ENCODE measurements around the gene ITSN1. TPM values are rescaled to one million over a fixed set of nuclear protein-coding genes. Genes with fewer than 3 reads are reported as not detected.

The ITSN1 gene
- total and polyA plus RNA-seq, 3 donors from 2014 or later, result 20.0 to 56.6 (median 48.4) TPM

- no peak for DNase-seq
- TF ChIP-seq, protein P1, sequence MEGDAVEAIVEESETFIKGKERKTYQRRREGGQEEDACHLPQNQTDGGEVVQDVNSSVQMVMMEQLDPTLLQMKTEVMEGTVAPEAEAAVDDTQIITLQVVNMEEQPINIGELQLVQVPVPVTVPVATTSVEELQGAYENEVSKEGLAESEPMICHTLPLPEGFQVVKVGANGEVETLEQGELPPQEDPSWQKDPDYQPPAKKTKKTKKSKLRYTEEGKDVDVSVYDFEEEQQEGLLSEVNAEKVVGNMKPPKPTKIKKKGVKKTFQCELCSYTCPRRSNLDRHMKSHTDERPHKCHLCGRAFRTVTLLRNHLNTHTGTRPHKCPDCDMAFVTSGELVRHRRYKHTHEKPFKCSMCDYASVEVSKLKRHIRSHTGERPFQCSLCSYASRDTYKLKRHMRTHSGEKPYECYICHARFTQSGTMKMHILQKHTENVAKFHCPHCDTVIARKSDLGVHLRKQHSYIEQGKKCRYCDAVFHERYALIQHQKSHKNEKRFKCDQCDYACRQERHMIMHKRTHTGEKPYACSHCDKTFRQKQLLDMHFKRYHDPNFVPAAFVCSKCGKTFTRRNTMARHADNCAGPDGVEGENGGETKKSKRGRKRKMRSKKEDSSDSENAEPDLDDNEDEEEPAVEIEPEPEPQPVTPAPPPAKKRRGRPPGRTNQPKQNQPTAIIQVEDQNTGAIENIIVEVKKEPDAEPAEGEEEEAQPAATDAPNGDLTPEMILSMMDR (IDR thresholded peaks at IDR 0.05), result no peak
- no peak for TF ChIP-seq POLR2A (IDR thresholded peaks at IDR 0.05)
- WGBS, 2 donors, result 93 to 98% methylated on average over 1 of the region's 1 CpG
- H3K36me3 ChIP-seq (ENCODE audit: low read depth, missing control alignments), result no peaks in the 10 kb centered on the region
- H3K9me3 ChIP-seq, result no peaks in the 10 kb centered on the region
- intact Hi-C loops (cut with DNase I; ENCODE audit: low total_unique reads), result no loop called here
- no peak overlapping the region for H3K27ac ChIP-seq
- no peaks in the 10 kb centered on the region for H3K27me3 ChIP-seq
- H3K4me1 ChIP-seq, result no peaks in the 10 kb centered on the region
- no peak overlapping the region for H3K4me3 ChIP-seq
These were observed 124.9 kb downstream of the ITSN1 start for GRCh38 chr21:33767236-33767635.

DNA sequence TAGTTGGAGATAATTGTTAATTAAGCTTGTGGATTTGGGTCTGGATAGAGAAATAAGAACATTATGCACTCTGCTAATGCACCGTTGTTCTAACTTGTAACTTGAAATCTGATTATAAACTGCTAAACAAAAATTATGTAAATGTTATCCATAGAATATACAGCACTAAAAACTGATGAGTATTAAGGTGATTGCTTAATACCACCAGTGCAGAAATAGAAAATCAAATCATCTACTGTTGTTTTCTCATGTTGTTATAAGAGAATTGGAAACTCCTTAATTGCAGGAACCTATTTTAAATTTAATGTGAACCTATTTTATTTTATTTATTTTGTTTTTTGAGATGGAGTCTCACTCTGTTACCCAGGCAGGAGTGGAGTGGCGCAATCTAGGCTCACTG lies 125.7 kb downstream of the ITSN1 start:
- no peaks in the 10 kb centered on the region for H3K36me3 ChIP-seq (ENCODE audit: low read depth, missing control alignments)
- H3K27me3 ChIP-seq, result no peaks in the 10 kb centered on the region
- DNase-seq, result no peak
- TF ChIP-seq, protein P1 (IDR thresholded peaks at IDR 0.05), result no peak
- TF ChIP-seq POLR2A (IDR thresholded peaks at IDR 0.05), result no peak
- H3K27ac ChIP-seq, result no peak overlapping the region
- intact Hi-C loops (cut with DNase I; ENCODE audit: low total_unique reads), result no loop called here
- H3K4me3 ChIP-seq, result no peak overlapping the region
- 74 to 78% methylated on average over 2 of the region's 2 CpGs for WGBS, 2 donors
- H3K4me1 ChIP-seq, result no peaks in the 10 kb centered on the region
- no peaks in the 10 kb centered on the region for H3K9me3 ChIP-seq

GRCh38 chr21:33769057-33769456 lies 126.8 kb downstream of the ITSN1 start:
- no peaks in the 10 kb centered on the region for H3K27me3 ChIP-seq
- H3K4me1 ChIP-seq, result no peaks in the 10 kb centered on the region
- H3K9me3 ChIP-seq, result no peaks in the 10 kb centered on the region
- DNase-seq, result no peak
- intact Hi-C loops (cut with DNase I; ENCODE audit: low total_unique reads), result no loop called here
- H3K4me3 ChIP-seq, result no peak overlapping the region
- H3K36me3 ChIP-seq (ENCODE audit: low read depth, missing control alignments), result no peaks in the 10 kb centered on the region
- H3K27ac ChIP-seq, result no peak overlapping the region
- TF ChIP-seq, protein P1 (IDR thresholded peaks at IDR 0.05), result no peak
- 66 to 67% methylated on average over 1 of the region's 1 CpG for WGBS, 2 donors

GRCh38 chr21:33770542-33770941 lies 128.2 kb downstream of the ITSN1 start:
- Histone ChIP-seq H3K36me3 (ENCODE audit: low read depth, missing control alignments) (no peaks in the 10 kb centered on the region), H3K4me3 (no peak overlapping the region), H3K27me3 (no peaks in the 10 kb centered on the region), H3K9me3 (no peaks in the 10 kb centered on the region), H3K27ac (no peak overlapping the region), H3K4me1 (no peaks in the 10 kb centered on the region)
- DNase-seq, result no peak
- WGBS, 2 donors, result 93 to 98% methylated on average over 3 of the region's 3 CpGs
- TF ChIP-seq, protein P1 (IDR thresholded peaks at IDR 0.05), result no peak
- TF ChIP-seq POLR2A (IDR thresholded peaks at IDR 0.05), result no peak
- intact Hi-C loops (cut with DNase I; ENCODE audit: low total_unique reads), result no loop called here

DNA sequence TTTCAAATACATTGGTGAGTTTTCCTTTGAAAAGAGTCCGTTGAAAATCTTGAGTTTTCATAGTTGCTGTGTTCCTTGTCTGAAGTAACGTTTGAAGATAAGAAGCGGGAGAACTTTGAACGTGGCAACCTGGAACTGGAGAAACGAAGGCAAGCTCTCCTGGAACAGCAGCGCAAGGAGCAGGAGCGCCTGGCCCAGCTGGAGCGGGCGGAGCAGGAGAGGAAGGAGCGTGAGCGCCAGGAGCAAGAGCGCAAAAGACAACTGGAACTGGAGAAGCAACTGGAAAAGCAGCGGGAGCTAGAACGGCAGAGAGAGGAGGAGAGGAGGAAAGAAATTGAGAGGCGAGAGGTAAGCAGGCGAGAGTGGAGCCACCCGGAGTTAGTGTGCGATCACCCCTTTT lies 129.7 kb downstream of the ITSN1 start:
- Histone ChIP-seq H3K4me3 (no peak overlapping the region), H3K4me1 (no peaks in the 10 kb centered on the region), H3K36me3 (ENCODE audit: low read depth, missing control alignments) (no peaks in the 10 kb centered on the region), H3K27ac (no peak overlapping the region), H3K27me3 (no peaks in the 10 kb centered on the region), H3K9me3 (no peaks in the 10 kb centered on the region)
- DNase-seq, result no peak
- intact Hi-C loops (cut with DNase I; ENCODE audit: low total_unique reads), result no loop called here
- WGBS, 2 donors, result 94 to 95% methylated on average over 18 of the region's 18 CpGs
- TF ChIP-seq, protein P1 (IDR thresholded peaks at IDR 0.05), result no peak
- no peak for TF ChIP-seq POLR2A (IDR thresholded peaks at IDR 0.05)
